ENCODE measurements around the gene CHD1. TPM values are rescaled to one million over a fixed set of nuclear protein-coding genes. Genes with fewer than 3 reads are reported as not detected.

Gene CHD1
- total RNA-seq = 47.0 and 58.8 TPM in 2 replicates

DNA sequence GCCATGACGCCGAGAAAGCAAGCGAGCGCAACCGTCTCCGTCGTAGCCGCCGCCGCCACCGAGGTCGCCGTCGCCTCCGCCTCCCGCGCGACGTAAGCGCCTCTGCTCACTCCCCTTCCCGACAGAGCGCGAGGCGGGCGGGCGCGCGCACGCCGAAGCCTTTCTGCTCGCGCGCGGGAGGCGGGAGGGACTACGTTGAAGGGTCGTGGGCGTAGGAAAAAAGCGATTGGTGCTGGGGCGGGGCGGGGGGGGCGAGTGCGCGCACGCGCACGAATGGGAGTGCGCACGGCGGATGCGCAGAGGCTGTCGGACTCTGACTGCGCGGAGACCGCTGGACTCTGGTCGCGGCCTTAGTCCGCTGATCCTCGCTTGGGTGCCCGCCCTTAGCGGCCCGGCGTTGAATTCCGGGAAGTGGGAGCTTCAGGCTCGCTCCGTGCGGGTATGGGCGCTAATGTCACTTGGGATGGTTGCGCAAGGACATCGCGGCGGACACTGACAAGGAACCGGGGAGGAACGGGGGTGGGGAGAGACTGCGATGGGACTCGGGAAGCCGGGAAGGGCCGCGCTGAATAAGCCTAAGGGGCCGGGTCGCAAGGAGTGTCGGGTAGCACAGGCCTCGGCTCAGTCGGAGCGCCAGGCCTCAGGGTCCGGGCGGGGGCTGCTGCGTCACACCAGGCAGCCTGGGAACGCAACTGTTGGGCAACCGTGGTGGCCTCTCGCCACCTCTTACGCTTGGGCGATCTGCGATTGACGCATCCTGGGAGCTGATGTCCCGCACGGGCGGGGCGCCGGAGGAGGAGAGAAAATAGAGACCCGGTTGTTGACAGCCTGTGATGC lies at the start of gene CHD1:
CHD1 (minus strand) TSS at position 135 of the 837 bp plus-strand sequence. CDS start 2,621 bp downstream, outside the sequence.

Other genes with a start within 250 kb of the CHD1 start
- gene RGMB, start 155.3 kb downstream of the CHD1 start, total RNA-seq = 13.5 and 16.0 TPM in 2 replicates

All from tracheal epithelial cell (primary cell).